Subcutaneous abdominal adipose tissue (tissue), 5 donors: ENCODE results near the gene NOTO.

Experiments used
- H3K27ac ChIP-seq: one replicate; pipeline ENCODE4 v1.7.0; 2013; ENCODE audit warnings: low read depth, mild to moderate bottlenecking, inconsistent platforms, low read length, moderate library complexity
- H3K27me3 ChIP-seq, 5 donors: one replicate each; pipeline ENCODE4 v1.7.0; 2013; ENCODE audit warnings: low read length in 5 of 5, inconsistent platforms in 1 of 5; ENCODE audit not compliant: control insufficient read depth in 5 of 5, insufficient read depth in 4 of 5
- H3K36me3 ChIP-seq, 5 donors: one replicate each; pipeline ENCODE4 v1.7.0; 2013; ENCODE audit warnings: low read length in 5 of 5; ENCODE audit not compliant: control insufficient read depth in 5 of 5, insufficient read depth in 5 of 5
- H3K4me1 ChIP-seq, 5 donors: one replicate each; pipeline ENCODE4 v1.7.0; 2013; ENCODE audit warnings: low read length in 5 of 5, mild to moderate bottlenecking in 3 of 5, moderate library complexity in 1 of 5; ENCODE audit not compliant: control insufficient read depth in 5 of 5, insufficient read depth in 5 of 5
- H3K4me3 ChIP-seq, 5 donors: one replicate each; pipeline ENCODE4 v1.7.0; 2013; ENCODE audit warnings: low read length in 5 of 5, low read depth in 1 of 5
- H3K9ac ChIP-seq, 5 donors: one replicate each; pipeline ENCODE4 v1.7.0; 2013; ENCODE audit warnings: low read length in 5 of 5, mild to moderate bottlenecking in 4 of 5, moderate library complexity in 3 of 5
- H3K9me3 ChIP-seq, 5 donors: one replicate each; pipeline ENCODE4 v1.7.0; 2013; ENCODE audit warnings: low read length in 5 of 5; ENCODE audit not compliant: control insufficient read depth in 5 of 5
- donor health status: healthy.
- donor health status: healthy.
- donor health status: healthy.
- donor health status: healthy.
- donor health status: healthy.

Gene NOTO

DNA sequence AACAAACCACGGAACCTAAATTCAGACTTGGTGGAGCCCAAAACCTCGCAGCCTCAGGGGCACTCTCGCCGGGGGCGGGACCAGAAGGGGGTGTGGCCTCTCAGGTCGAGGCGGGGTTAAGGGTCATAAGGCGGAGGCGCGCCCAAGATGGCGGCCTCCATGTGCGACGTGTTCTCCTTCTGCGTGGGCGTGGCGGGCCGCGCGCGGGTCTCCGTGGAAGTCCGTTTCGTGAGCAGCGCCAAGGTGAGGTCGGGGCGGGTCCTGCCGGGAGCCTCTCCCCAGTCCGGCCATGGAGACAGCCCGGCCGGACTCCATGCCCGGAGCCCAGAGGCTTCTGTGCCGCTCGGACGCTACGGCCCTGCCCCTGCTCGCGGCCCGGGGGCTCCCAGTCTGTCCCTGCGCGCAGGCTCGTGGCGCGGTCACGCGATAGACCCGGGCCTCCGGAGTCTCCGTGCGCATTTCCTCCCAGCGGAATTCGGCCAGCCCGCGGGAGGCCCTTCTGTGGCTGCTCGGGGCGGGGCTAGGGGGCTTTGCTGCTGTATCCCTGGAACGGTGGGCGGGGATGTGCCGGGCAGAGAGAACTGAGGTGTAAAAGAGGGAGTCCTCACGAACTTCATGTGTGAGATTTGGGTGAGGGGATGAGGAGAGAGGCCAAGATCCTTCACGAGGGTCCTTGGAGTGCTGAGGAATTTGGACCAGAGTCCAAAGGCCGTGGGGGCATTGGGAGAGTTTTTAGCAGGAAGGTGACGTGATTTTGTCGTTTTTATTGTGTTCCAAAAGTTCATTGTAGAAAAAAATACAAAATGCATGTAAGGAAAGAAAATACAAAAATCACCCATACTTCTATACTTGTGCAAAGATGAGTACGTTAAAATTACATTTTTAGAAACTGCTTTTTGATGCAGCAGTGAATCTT, 12.0 kb downstream of the NOTO start, which contains the start of gene SMYD5:
Gene SMYD5 (plus strand): TSS at position 126 of the 916 bp plus-strand sequence. CDS start 22 bp downstream, at position 148.
- Histone ChIP-seq H3K27me3 (peaks cover 0 to 2% (median 0%) of the 10 kb centered on the region in 5 donors), H3K9ac (peak within 1 kb of the TSS; percentile 84 to 88 (median 87)), H3K4me1 (peaks cover 0 to 28% (median 26%) of the 10 kb centered on the region in 5 donors), H3K4me3 (peak within 1 kb of the TSS; percentile 78 to 91 (median 83)), H3K27ac (peak within 1 kb of the TSS; percentile 70), H3K9me3 (no peaks in the 10 kb centered on the region), H3K36me3 (peaks cover 0 to 6% (median 4%) of the 10 kb centered on the region in 5 donors)

DNA sequence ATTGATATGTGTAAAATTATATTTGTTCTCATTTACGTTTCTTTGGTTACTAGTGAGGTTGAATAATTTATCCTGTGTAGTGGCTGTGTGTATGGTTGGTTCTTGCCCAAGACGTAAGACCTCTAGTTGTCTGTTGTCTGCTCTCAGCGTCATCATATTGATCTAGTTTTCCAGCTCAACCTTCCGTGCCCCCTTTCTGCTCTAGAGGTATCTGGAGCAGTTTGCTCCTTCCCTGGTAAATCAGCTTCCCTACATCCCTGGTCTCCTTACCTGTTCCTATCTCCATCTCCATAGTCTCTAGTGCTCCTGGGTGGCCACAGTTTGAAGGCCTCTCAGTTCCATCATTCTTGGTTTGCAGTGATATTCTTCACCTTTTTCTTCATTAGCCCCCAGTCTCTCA, 12.9 kb downstream of the NOTO start:
- peaks cover 0 to 28% (median 26%) of the 10 kb centered on the region in 5 donors for H3K4me1 ChIP-seq
- peak overlapping the region in 1 of 5 donors; percentile 4 for H3K9ac ChIP-seq
- H3K27me3 ChIP-seq = no peaks in the 10 kb centered on the region
- peak overlapping the region in 3 of 5 donors; percentile 12 to 78 (median 15) for H3K4me3 ChIP-seq
- H3K36me3 ChIP-seq = peaks cover 0 to 14% (median 7%) of the 10 kb centered on the region in 5 donors
- no peak overlapping the region for H3K27ac ChIP-seq
- no peaks in the 10 kb centered on the region for H3K9me3 ChIP-seq

DNA sequence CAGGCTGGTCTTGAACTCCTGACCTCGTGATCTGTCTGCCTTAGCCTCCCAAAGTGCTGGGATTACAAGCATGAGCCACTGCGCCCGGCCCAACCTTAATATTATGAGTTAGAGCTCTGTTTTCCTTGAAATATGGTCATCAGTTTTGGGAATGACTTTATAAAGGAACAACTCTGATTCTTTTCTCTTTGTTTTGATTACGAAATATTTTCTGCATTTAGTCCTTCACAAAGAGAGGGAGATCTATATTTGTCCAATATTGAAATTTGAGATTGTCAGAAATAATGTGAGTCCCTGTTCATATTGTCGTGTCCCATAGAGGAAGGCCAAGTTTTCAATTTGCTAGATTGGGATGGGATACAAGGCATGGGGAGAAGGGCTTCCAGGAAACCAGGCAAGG, 14.8 kb downstream of the NOTO start:
- Histone ChIP-seq H3K9ac (no peak overlapping the region), H3K4me1 (peaks cover 0 to 28% (median 26%) of the 10 kb centered on the region in 5 donors), H3K9me3 (no peaks in the 10 kb centered on the region), H3K27ac (no peak overlapping the region), H3K36me3 (peaks cover 0 to 33% (median 25%) of the 10 kb centered on the region in 5 donors), H3K4me3 (no peak overlapping the region), H3K27me3 (no peaks in the 10 kb centered on the region)

DNA sequence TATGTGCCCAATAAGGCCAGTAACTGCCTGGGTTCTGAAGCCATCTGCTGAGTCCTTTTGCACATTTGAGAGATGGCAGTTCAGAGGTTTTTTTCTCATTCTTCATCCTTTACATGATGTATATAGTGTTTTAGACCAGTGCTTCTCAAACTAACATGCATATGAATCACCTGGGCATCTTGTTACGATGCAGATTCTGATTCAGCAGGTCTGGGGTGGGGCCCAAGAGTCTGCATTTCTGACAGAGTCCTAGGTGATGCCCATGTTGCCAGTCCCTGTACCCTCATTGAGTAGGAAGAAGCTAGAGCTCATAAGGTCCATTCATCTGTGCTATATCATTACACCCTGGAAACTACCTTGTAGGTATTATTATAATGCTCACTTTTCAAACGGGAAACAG, 15.5 kb downstream of the NOTO start:
- Histone ChIP-seq H3K27ac (no peak overlapping the region), H3K4me1 (peaks cover 0 to 24% (median 22%) of the 10 kb centered on the region in 5 donors), H3K36me3 (peaks cover 0 to 39% (median 32%) of the 10 kb centered on the region in 5 donors), H3K9me3 (no peaks in the 10 kb centered on the region), H3K4me3 (no peak overlapping the region), H3K9ac (no peak overlapping the region), H3K27me3 (no peaks in the 10 kb centered on the region)

DNA sequence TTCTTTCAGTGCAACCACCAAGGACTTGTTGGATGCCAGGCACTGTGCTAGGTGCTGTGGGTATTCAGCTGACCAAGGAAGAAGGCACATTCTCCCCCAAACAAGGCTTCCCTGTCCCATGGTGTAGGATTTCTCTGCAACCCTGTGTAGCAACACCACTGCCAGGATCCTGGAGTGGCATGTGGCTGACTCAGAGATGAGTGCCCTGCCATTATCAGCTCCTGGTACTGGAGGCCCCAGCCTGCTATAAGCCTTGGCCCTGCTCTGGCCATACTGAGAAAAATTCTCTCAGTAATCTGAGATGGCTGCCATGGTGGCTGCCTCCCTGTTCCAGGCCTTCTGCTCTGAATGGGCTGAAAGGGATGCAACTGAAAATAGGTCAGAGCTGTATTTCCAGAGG, 15.9 kb downstream of the NOTO start:
- H3K36me3 ChIP-seq = peaks cover 0 to 44% (median 37%) of the 10 kb centered on the region in 5 donors
- H3K27me3 ChIP-seq = no peaks in the 10 kb centered on the region
- H3K9me3 ChIP-seq = no peaks in the 10 kb centered on the region
- H3K4me1 ChIP-seq = peaks cover 0 to 19% (median 17%) of the 10 kb centered on the region in 5 donors
- no peak overlapping the region for H3K27ac ChIP-seq
- no peak overlapping the region for H3K9ac ChIP-seq
- no peak overlapping the region for H3K4me3 ChIP-seq

DNA sequence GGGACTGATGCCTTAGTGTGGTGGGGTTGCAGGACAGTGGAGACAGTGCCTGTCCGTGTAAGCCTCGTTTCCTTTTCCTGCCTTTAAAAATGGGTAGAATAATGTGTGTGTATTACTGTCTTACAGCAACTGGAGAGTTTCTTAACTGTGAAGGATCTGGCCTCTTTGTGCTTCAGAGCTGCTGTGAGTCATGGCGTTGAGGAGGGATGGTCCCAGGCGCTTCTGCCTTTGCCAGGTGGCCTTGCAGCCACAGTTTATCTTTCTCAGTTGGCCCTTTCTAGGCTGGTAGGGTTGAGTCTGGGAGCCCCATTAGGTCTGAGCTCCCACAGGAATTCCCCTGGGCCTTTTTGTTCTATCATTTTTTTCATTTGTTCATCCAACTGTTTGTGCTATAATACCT, 21.4 kb downstream of the NOTO start:
- no peak overlapping the region for H3K4me3 ChIP-seq
- peaks cover 0 to 9% (median 4%) of the 10 kb centered on the region in 5 donors for H3K4me1 ChIP-seq
- no peaks in the 10 kb centered on the region for H3K9me3 ChIP-seq
- H3K9ac ChIP-seq = no peak overlapping the region
- peaks cover 0 to 98% (median 89%) of the 10 kb centered on the region in 5 donors for H3K36me3 ChIP-seq
- H3K27me3 ChIP-seq = no peaks in the 10 kb centered on the region
- no peak overlapping the region for H3K27ac ChIP-seq

DNA sequence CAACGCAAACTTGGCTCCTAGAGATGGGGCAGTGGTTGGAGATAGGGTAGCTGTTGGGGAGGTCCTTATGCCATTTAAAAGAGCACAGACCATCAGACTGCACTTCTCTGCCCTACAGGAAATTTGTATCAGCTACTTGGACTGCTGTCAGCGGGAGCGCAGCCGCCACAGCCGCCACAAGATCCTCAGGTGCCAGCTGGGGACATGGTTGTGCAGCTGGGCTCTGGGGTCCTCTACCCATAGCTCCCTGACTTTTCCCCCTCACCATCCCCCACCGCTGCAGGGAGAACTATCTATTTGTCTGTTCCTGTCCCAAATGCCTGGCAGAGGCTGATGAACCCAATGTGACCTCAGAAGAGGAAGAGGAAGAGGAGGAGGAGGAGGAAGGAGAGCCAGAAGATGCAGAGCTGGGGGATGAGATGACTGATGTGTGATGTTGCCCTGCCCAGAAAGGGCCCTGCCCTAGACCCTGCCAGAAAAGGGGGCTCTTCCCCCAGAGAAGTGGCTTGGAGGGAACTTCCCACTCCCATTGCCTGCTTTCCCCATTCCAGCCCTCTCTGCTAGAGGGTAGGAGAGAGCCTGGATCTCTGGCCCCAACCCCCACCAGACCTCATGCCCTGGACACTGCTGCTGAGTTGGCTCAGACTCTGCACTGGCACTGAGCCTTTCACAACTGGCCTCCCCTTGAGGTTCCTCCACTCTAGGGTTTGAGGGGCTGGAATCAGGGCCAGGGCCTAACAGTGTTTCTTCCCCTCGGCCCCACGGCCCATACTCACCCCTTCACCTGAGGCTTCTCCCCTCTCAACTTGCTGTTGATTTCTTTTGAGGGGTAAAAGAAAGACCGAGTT, 23.4 kb downstream of the NOTO start:
- Histone ChIP-seq H3K4me3 (no peak overlapping the region), H3K27ac (no peak overlapping the region), H3K9ac (no peak overlapping the region), H3K27me3 (no peaks in the 10 kb centered on the region), H3K9me3 (no peaks in the 10 kb centered on the region), H3K36me3 (peaks cover 0 to 95% (median 87%) of the 10 kb centered on the region in 5 donors), H3K4me1 (peaks cover 0 to 9% (median 4%) of the 10 kb centered on the region in 5 donors)

DNA sequence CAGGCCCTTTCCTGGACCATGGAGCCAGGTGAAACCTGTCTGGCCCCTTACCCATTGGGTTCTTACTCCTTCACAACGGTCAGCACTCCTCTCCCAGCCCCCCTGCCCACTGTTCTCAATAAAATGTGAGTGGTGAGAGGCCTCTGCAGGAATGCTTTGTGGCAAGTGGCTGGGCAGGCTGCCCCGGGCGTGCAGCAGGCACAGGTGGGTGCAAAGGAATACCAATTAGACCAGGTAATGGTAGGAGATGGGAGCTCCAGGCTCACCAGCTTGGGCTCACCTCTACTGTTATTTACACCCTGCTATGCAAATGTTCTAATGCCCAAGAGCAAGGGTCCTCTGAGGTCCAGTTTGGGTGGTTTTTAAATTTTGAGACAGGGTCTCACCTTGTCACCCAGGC, 24.7 kb downstream of the NOTO start:
- Histone ChIP-seq H3K36me3 (peaks cover 0 to 81% (median 75%) of the 10 kb centered on the region in 5 donors), H3K27ac (no peak overlapping the region), H3K4me3 (no peak overlapping the region), H3K27me3 (no peaks in the 10 kb centered on the region), H3K9me3 (no peaks in the 10 kb centered on the region), H3K9ac (no peak overlapping the region), H3K4me1 (peaks cover 0 to 9% (median 4%) of the 10 kb centered on the region in 5 donors)

DNA sequence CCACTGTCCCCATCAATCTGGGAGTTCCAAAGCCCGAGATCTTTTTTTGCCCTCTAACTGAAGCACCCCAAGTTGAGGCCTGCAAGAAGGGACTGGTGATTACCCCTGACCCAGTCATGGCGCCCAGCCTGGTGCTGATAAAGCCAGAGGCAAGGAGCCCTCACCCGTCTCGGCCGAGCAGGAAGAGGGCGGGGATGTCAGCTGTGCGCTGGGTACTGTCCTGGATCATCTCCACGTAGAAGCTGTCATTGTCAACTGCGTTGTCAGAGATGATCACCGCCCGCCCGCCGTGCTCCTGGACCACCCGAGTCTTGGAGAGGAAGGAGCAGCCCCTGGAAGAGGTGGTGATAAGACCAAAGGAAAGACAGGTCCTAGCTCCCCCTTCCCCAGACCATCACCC, 26.3 kb downstream of the NOTO start:
- Histone ChIP-seq H3K36me3 (peaks cover 0 to 66% (median 59%) of the 10 kb centered on the region in 5 donors), H3K9ac (no peak overlapping the region), H3K4me3 (no peak overlapping the region), H3K27me3 (no peaks in the 10 kb centered on the region), H3K4me1 (peaks cover 5 to 21% (median 15%) of the 10 kb centered on the region in 5 donors), H3K9me3 (no peaks in the 10 kb centered on the region), H3K27ac (no peak overlapping the region)
